ENCODE measurements around the gene EYA4.

The EYA4 gene

GRCh38 chr6:133298801-133299200 lies 57.6 kb downstream of the EYA4 start:
- Histone ChIP-seq H3K9me3 (ENCODE audit: insufficient read depth, low read depth, low read length) (no peaks in the 10 kb centered on the region), H3K4me3 (ENCODE audit: low read length) (no peak overlapping the region), H3K27ac (ENCODE audit: low read length) (no peak overlapping the region), H3K9ac (ENCODE audit: low read depth, low read length) (no peak overlapping the region), H3K27me3 (ENCODE audit: insufficient read depth, low read length) (no peaks in the 10 kb centered on the region), H3K36me3 (ENCODE audit: insufficient read depth, low read depth, low read length) (no peaks in the 10 kb centered on the region), H3K4me1 (ENCODE audit: insufficient read depth, low read length) (no peaks in the 10 kb centered on the region)

DNA sequence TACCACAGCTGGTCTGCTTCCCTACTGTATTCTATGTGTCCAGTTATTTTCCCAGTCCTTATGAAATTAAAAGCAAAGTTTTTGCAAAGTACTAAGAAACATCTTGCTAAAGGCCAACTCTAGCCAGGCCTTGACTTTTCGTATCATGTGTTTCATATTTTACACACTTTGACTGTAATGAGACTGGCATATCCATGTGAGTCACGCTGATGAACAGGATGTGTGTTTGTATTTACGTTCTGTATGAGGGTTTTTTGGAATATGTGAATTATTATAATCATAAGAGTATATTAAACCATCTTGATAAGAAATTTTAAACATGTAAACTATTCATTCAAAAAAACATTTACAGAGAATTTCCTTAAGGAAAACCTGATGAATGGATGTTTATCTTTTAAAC lies 59.7 kb downstream of the EYA4 start:
- Histone ChIP-seq H3K36me3 (ENCODE audit: insufficient read depth, low read depth, low read length) (no peaks in the 10 kb centered on the region), H3K4me1 (ENCODE audit: insufficient read depth, low read length) (no peaks in the 10 kb centered on the region), H3K4me3 (ENCODE audit: low read length) (no peak overlapping the region), H3K27me3 (ENCODE audit: insufficient read depth, low read length) (no peaks in the 10 kb centered on the region), H3K27ac (ENCODE audit: low read length) (no peak overlapping the region), H3K9me3 (ENCODE audit: insufficient read depth, low read depth, low read length) (no peaks in the 10 kb centered on the region), H3K9ac (ENCODE audit: low read depth, low read length) (no peak overlapping the region)

GRCh38 chr6:133301835-133302234 lies 60.7 kb downstream of the EYA4 start:
- Histone ChIP-seq H3K9me3 (ENCODE audit: insufficient read depth, low read depth, low read length) (no peaks in the 10 kb centered on the region), H3K36me3 (ENCODE audit: insufficient read depth, low read depth, low read length) (no peaks in the 10 kb centered on the region), H3K4me1 (ENCODE audit: insufficient read depth, low read length) (no peaks in the 10 kb centered on the region), H3K4me3 (ENCODE audit: low read length) (no peak overlapping the region), H3K9ac (ENCODE audit: low read depth, low read length) (no peak overlapping the region), H3K27me3 (ENCODE audit: insufficient read depth, low read length) (no peaks in the 10 kb centered on the region), H3K27ac (ENCODE audit: low read length) (no peak overlapping the region)

DNA sequence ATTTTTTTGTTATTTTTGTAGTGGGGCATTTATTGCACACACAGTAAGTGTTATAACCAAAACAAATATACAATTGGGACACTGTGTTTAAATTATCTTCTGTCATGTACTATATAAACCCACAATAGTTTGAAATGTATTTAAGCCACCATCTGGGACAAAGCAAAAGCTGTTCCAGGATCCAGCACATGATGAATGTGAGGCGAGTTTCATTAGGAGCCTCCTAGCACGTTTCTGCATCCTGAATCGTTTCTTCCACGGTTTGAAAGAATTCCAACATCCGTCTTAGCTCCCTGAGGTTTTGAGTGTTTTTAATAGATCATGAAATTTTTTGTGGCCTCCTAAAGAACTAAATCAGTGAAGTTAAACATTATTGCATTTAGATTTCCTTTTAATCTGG lies 65.8 kb downstream of the EYA4 start:
- H3K4me3 ChIP-seq (ENCODE audit: low read length), result no peak overlapping the region
- no peaks in the 10 kb centered on the region for H3K36me3 ChIP-seq (ENCODE audit: insufficient read depth, low read depth, low read length)
- no peaks in the 10 kb centered on the region for H3K27me3 ChIP-seq (ENCODE audit: insufficient read depth, low read length)
- no peak overlapping the region for H3K27ac ChIP-seq (ENCODE audit: low read length)
- peaks cover 6% of the 10 kb centered on the region for H3K4me1 ChIP-seq (ENCODE audit: insufficient read depth, low read length)
- peaks cover 3% of the 10 kb centered on the region for H3K9me3 ChIP-seq (ENCODE audit: insufficient read depth, low read depth, low read length)
- no peak overlapping the region for H3K9ac ChIP-seq (ENCODE audit: low read depth, low read length)

DNA sequence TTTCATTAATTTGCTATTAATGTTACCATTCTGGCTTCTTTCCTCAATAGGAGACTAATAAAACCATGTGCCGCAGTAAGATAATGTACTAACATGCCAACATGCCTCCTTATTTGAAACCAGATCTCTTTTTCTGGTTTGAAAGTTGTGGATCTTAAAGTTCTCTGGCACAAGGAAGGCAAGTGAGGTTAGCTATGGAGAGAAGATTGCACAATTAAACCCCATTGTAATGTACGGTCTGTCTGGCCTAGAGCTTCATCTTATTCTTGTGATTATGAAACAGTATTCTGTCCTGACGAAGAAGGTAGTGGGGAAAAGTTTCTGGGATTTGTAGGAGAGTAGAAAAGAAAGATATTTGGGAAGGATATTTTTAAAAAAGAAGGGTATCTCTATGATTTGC lies 68.4 kb downstream of the EYA4 start:
- Histone ChIP-seq H3K9ac (ENCODE audit: low read depth, low read length) (no peak overlapping the region), H3K27ac (ENCODE audit: low read length) (no peak overlapping the region), H3K36me3 (ENCODE audit: insufficient read depth, low read depth, low read length) (no peaks in the 10 kb centered on the region), H3K4me3 (ENCODE audit: low read length) (no peak overlapping the region), H3K4me1 (ENCODE audit: insufficient read depth, low read length) (peaks cover 17% of the 10 kb centered on the region), H3K9me3 (ENCODE audit: insufficient read depth, low read depth, low read length) (peaks cover 3% of the 10 kb centered on the region), H3K27me3 (ENCODE audit: insufficient read depth, low read length) (no peaks in the 10 kb centered on the region)

GRCh38 chr6:133312006-133312405 lies 70.8 kb downstream of the EYA4 start:
- no peaks in the 10 kb centered on the region for H3K36me3 ChIP-seq (ENCODE audit: insufficient read depth, low read depth, low read length)
- H3K4me3 ChIP-seq (ENCODE audit: low read length), result peak overlapping the region; percentile 38
- peak overlapping the region; percentile 12; the same call in 1 of the 2 replicates for H3K9ac ChIP-seq (ENCODE audit: low read depth, low read length)
- H3K27ac ChIP-seq (ENCODE audit: low read length), result no peak overlapping the region
- H3K27me3 ChIP-seq (ENCODE audit: insufficient read depth, low read length), result no peaks in the 10 kb centered on the region
- H3K4me1 ChIP-seq (ENCODE audit: insufficient read depth, low read length), result peaks cover 17% of the 10 kb centered on the region
- H3K9me3 ChIP-seq (ENCODE audit: insufficient read depth, low read depth, low read length), result peaks cover 3% of the 10 kb centered on the region

DNA sequence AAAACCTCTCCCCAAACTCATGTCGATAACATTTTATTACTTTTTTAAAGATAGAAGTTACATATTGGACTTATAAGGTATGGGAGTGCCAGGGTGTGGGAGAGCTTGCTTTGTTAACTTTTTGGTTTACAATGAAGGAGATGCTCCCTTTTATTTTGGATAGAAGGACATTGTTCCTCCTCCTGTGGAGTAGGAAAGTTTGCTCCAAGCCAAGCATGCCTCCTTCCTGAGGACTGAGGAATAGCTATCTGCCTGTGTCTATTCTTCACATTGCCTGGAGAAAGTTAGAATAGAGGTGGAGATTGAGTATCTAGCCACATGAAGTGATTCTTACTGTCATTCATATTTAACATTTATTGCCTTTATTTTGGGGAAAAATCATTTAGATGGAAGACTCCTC lies 71.9 kb downstream of the EYA4 start:
- Histone ChIP-seq H3K9ac (ENCODE audit: low read depth, low read length) (no peak overlapping the region), H3K4me3 (ENCODE audit: low read length) (no peak overlapping the region), H3K36me3 (ENCODE audit: insufficient read depth, low read depth, low read length) (no peaks in the 10 kb centered on the region), H3K4me1 (ENCODE audit: insufficient read depth, low read length) (peaks cover 17% of the 10 kb centered on the region), H3K9me3 (ENCODE audit: insufficient read depth, low read depth, low read length) (no peaks in the 10 kb centered on the region), H3K27ac (ENCODE audit: low read length) (no peak overlapping the region), H3K27me3 (ENCODE audit: insufficient read depth, low read length) (no peaks in the 10 kb centered on the region)

GRCh38 chr6:133314947-133315346 lies 73.8 kb downstream of the EYA4 start:
- Histone ChIP-seq H3K27ac (ENCODE audit: low read length) (no peak overlapping the region), H3K9me3 (ENCODE audit: insufficient read depth, low read depth, low read length) (no peaks in the 10 kb centered on the region), H3K36me3 (ENCODE audit: insufficient read depth, low read depth, low read length) (no peaks in the 10 kb centered on the region), H3K4me1 (ENCODE audit: insufficient read depth, low read length) (peaks cover 17% of the 10 kb centered on the region), H3K4me3 (ENCODE audit: low read length) (no peak overlapping the region), H3K9ac (ENCODE audit: low read depth, low read length) (no peak overlapping the region), H3K27me3 (ENCODE audit: insufficient read depth, low read length) (no peaks in the 10 kb centered on the region)

DNA sequence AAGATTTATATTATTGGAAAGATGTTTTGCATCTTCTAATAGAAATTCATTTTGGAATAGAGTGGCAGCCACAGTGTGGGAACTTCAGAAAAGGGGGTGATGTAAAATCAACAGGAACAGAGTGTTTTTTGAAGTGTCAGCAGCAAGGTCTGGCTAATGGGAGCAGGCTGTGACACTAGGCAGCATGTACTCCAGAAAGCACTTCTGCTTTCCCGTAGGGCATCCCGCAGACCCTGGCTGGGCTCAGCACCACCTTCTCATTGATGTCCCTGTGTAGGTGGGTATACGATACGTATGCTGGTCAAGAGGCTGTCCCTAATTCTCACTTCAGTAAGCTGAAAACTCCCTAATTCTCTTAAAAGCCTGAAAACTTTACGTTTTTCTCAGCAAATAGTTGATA lies 74.7 kb downstream of the EYA4 start:
- no peak overlapping the region for H3K9ac ChIP-seq (ENCODE audit: low read depth, low read length)

GRCh38 chr6:133317704-133318103 lies 76.5 kb downstream of the EYA4 start:
- Histone ChIP-seq H3K27ac (ENCODE audit: low read length) (no peak overlapping the region), H3K4me3 (ENCODE audit: low read length) (no peak overlapping the region), H3K36me3 (ENCODE audit: insufficient read depth, low read depth, low read length) (no peaks in the 10 kb centered on the region), H3K9ac (ENCODE audit: low read depth, low read length) (no peak overlapping the region), H3K4me1 (ENCODE audit: insufficient read depth, low read length) (peaks cover 4% of the 10 kb centered on the region; the same call in 1 of the 2 replicates), H3K9me3 (ENCODE audit: insufficient read depth, low read depth, low read length) (no peaks in the 10 kb centered on the region), H3K27me3 (ENCODE audit: insufficient read depth, low read length) (no peaks in the 10 kb centered on the region)

More for the DNA sequence above, 74.7 kb downstream of the EYA4 start:
- no peak overlapping the region for H3K4me3 ChIP-seq (ENCODE audit: low read length)
- H3K27ac ChIP-seq (ENCODE audit: low read length), result no peak overlapping the region
- peaks cover 17% of the 10 kb centered on the region for H3K4me1 ChIP-seq (ENCODE audit: insufficient read depth, low read length)
- H3K9me3 ChIP-seq (ENCODE audit: insufficient read depth, low read depth, low read length), result no peaks in the 10 kb centered on the region
- no peaks in the 10 kb centered on the region for H3K27me3 ChIP-seq (ENCODE audit: insufficient read depth, low read length)
- H3K36me3 ChIP-seq (ENCODE audit: insufficient read depth, low read depth, low read length), result no peaks in the 10 kb centered on the region

- Histone ChIP-seq H3K9ac (ENCODE audit: low read depth, low read length) (no peak overlapping the region), H3K27me3 (ENCODE audit: insufficient read depth, low read length) (no peaks in the 10 kb centered on the region), H3K27ac (ENCODE audit: low read length) (no peak overlapping the region), H3K9me3 (ENCODE audit: insufficient read depth, low read depth, low read length) (no peaks in the 10 kb centered on the region), H3K4me1 (ENCODE audit: insufficient read depth, low read length) (no peaks in the 10 kb centered on the region), H3K4me3 (ENCODE audit: low read length) (no peak overlapping the region), H3K36me3 (ENCODE audit: insufficient read depth, low read depth, low read length) (no peaks in the 10 kb centered on the region)
Measured at GRCh38 chr6:133326584-133326983, 85.4 kb downstream of the EYA4 start.

- no peaks in the 10 kb centered on the region for H3K9me3 ChIP-seq (ENCODE audit: insufficient read depth, low read depth, low read length)
- no peaks in the 10 kb centered on the region for H3K27me3 ChIP-seq (ENCODE audit: insufficient read depth, low read length)
- no peaks in the 10 kb centered on the region for H3K36me3 ChIP-seq (ENCODE audit: insufficient read depth, low read depth, low read length)
- no peak overlapping the region for H3K27ac ChIP-seq (ENCODE audit: low read length)
- no peak overlapping the region for H3K4me3 ChIP-seq (ENCODE audit: low read length)
- H3K4me1 ChIP-seq (ENCODE audit: insufficient read depth, low read length), result no peaks in the 10 kb centered on the region
- H3K9ac ChIP-seq (ENCODE audit: low read depth, low read length), result no peak overlapping the region
Measured at GRCh38 chr6:133333852-133334251, 92.7 kb downstream of the EYA4 start.

DNA sequence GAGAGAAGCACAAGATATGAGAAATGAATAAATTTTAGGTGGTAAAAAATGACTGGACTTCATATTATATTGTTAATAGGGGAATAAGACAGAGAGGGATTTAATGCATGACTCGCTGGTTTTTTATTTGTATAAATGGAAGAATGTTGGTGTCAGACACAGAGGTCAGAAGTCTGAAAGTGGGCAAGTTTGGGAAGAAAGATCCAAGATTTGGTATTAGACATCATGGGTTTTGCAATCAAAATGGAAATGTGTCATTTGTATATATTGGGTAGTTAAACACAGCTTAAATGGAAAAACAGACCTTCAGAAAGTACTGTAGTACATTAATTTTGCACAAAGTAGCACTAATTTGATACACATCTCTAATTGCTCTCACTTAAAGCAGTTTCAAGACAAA lies 96.2 kb downstream of the EYA4 start:
- Histone ChIP-seq H3K4me1 (ENCODE audit: insufficient read depth, low read length) (no peaks in the 10 kb centered on the region), H3K9ac (ENCODE audit: low read depth, low read length) (no peak overlapping the region), H3K36me3 (ENCODE audit: insufficient read depth, low read depth, low read length) (no peaks in the 10 kb centered on the region), H3K27me3 (ENCODE audit: insufficient read depth, low read length) (no peaks in the 10 kb centered on the region), H3K9me3 (ENCODE audit: insufficient read depth, low read depth, low read length) (no peaks in the 10 kb centered on the region), H3K27ac (ENCODE audit: low read length) (no peak overlapping the region), H3K4me3 (ENCODE audit: low read length) (no peak overlapping the region)

Data from iPS-20b (cell line).